Tibial nerve (tissue), 4 donors: ENCODE results near the gene GHR. TPM values are rescaled to one million over a fixed set of nuclear protein-coding genes. Genes with fewer than 3 reads are reported as not detected.

ENCODE experiments used
- DNase-seq, 2 donors: peaks; one replicate each; pipeline ENCODE4 v3.0.0-alpha.2; 2019; ENCODE audit warnings: low spot score in 2 of 2
- H3K27ac ChIP-seq, 4 donors: fragments of 200-600 bp; sonication (generic) in 3 of 4; one replicate each; pipeline ENCODE4 v1.5.1; 2017 to 2019; ENCODE audit warnings: mild to moderate bottlenecking in 1 of 4
- H3K27me3 ChIP-seq, 2 donors: fragments of 200-600 bp; sonication (generic) in 1 of 2; one replicate each; pipeline versions ENCODE4 v1.5.1 to v1.6.0; 2017 to 2019
- H3K36me3 ChIP-seq, 3 donors: fragments of 200-600 bp; sonication (generic); one replicate each; pipeline ENCODE4 v1.5.1; 2018 to 2019
- H3K4me1 ChIP-seq, 4 donors: fragments of 200-600 bp; sonication (generic) in 3 of 4; one replicate each; pipeline ENCODE4 v1.5.1; 2017 to 2019
- H3K4me3 ChIP-seq, 4 donors: fragments of 200-600 bp; sonication (generic) in 3 of 4; one replicate each; pipeline ENCODE4 v1.5.1; 2017 to 2019; ENCODE audit warnings: mild to moderate bottlenecking in 1 of 4, moderate library complexity in 1 of 4
- H3K9me3 ChIP-seq, 4 donors: fragments of 200-600 bp; sonication (generic) in 3 of 4; one replicate each; pipeline ENCODE4 v1.5.1; 2017 to 2019
- CTCF ChIP-seq, 5 experiments: fragments of 200-600 bp in 3 of 5; fragments of 450-650 bp in 2 of 5; sonication (generic) in 3 of 5; IDR thresholded peaks; one replicate each; pipeline ENCODE4 v1.5.1; 2016 to 2019; ENCODE audit warnings: antibody characterized with exemption in 5 of 5, mild to moderate bottlenecking in 3 of 5, moderate library complexity in 2 of 5
- EP300 ChIP-seq, 2 donors: sonication (generic); formaldehyde crosslinking; IDR thresholded peaks; one replicate each; pipeline ENCODE4 v1.6.1; 2017; ENCODE audit warnings: antibody characterized with exemption in 2 of 2, mild to moderate bottlenecking in 1 of 2
- POLR2A ChIP-seq, 2 donors: fragments of 450-650 bp; IDR thresholded peaks; one replicate each; pipeline ENCODE4 v1.6.1; 2017; ENCODE audit warnings: antibody characterized with exemption in 2 of 2, mild to moderate bottlenecking in 2 of 2, moderate library complexity in 2 of 2
- WGBS, 2 donors: methylation state at CpG; one replicate each; pipeline ENCODE4 v1.1.5; 2018; 5-methylcytosine and 5-hydroxymethylcytosine counted together
- total RNA-seq, 4 donors: library from RNA; depleted of rRNA; stranded (reverse); fragments of >200 nt; gene quantifications; one replicate each; pipeline ENCODE4 v1.1.0, GENCODE V29; 2016

GHR gene
- total RNA-seq, 4 donors from 2014 or later: 30.2 to 39.6 (median 39.2) TPM

DNA sequence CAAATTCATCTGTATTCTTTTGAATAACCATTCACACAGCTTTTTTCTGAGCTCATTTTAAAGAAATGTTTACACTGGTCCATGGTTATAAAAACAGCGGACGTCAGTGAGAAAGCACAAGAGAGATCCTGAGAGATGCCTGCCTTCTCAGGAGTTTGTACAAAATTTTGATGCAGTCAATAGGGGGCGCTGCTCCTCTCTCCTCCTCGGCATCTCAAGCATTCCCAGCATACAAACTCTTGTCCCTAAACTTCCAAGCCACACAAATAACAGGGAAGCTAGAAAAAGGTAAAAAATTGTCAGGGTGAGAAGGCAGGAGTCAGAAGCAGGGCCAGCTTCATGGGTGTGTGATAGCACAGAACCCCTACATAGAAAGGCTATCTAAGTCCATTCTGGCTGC, 322.2 kb downstream of the GHR start:
- TF ChIP-seq POLR2A (IDR thresholded peaks at IDR 0.05) (no peak), CTCF (IDR thresholded peaks at IDR 0.05) (peak in 1 of 5 experiments; percentile 6)
- no peak for DNase-seq
- H3K36me3 ChIP-seq: no peaks in the 10 kb centered on the region

GRCh38 chr5:42745856-42746255, 322.6 kb downstream of the GHR start:
- Histone ChIP-seq H3K27me3 (no peaks in the 10 kb centered on the region), H3K9me3 (no peaks in the 10 kb centered on the region), H3K27ac (no peak overlapping the region), H3K4me3 (no peak overlapping the region), H3K4me1 (no peaks in the 10 kb centered on the region), H3K36me3 (no peaks in the 10 kb centered on the region)
- no peak for TF ChIP-seq CTCF (IDR thresholded peaks at IDR 0.05)
- TF ChIP-seq POLR2A (IDR thresholded peaks at IDR 0.05): no peak
- no peak for TF ChIP-seq EP300 (IDR thresholded peaks at IDR 0.05)
- WGBS, 2 donors: 95% methylated on average over 3 of the region's 3 CpGs
- DNase-seq: no peak

More for the DNA sequence above, 322.2 kb downstream of the GHR start:
- no peak overlapping the region for H3K4me3 ChIP-seq
- WGBS, 2 donors: 21 to 22% methylated on average over 4 of the region's 4 CpGs
- no peak overlapping the region for H3K27ac ChIP-seq
- no peaks in the 10 kb centered on the region for H3K27me3 ChIP-seq
- H3K9me3 ChIP-seq: no peaks in the 10 kb centered on the region
- no peaks in the 10 kb centered on the region for H3K4me1 ChIP-seq

DNA sequence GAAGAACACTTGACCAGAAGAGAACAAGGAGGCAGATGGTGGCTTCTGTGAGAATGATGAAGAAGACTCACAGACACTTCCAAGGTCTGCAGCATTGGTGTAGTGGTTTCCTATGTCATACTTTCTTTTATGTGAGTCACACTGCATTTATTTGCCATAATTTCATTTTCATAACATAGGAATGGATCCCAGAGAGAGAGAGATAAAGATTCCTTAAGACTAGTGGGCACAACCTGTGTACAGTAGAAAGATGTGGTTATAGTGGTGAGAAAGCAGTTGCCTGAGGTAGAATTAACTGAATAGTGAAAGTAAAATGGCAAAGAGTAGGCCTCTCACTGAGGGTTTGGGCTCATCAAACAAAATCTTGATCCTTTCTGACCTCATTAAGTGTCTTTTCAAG, 325.8 kb downstream of the GHR start:
- H3K27ac ChIP-seq: no peak overlapping the region
- no peak for DNase-seq
- H3K27me3 ChIP-seq: no peaks in the 10 kb centered on the region
- H3K4me3 ChIP-seq: no peak overlapping the region
- H3K36me3 ChIP-seq: no peaks in the 10 kb centered on the region
- H3K9me3 ChIP-seq: no peaks in the 10 kb centered on the region
- H3K4me1 ChIP-seq: no peaks in the 10 kb centered on the region
- TF ChIP-seq CTCF (IDR thresholded peaks at IDR 0.05): no peak
- no peak for TF ChIP-seq EP300 (IDR thresholded peaks at IDR 0.05)

DNA sequence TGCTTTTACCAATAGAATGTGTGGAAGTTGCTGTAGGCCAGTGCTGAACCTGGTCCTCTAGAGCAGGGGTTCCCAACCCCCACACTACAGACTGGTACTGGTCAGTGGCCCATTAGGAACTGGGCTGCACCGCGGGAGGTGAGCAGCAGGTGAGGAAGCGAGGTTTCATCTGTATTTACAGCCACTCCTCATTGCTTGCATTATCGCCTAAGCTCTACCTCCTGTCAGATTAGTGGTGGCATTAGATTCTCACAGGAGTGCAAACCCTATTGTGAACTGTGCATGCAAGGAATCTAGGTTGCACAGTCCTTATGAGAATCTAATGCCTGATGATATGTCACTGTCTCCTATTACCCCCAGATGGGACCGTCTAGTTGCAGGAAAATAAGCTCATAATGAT, 327.3 kb downstream of the GHR start:
- TF ChIP-seq POLR2A (IDR thresholded peaks at IDR 0.05) (no peak), CTCF (IDR thresholded peaks at IDR 0.05) (no peak), EP300 (IDR thresholded peaks at IDR 0.05) (no peak)
- DNase-seq: no peak
- Histone ChIP-seq H3K4me3 (no peak overlapping the region), H3K4me1 (no peaks in the 10 kb centered on the region), H3K27ac (no peak overlapping the region), H3K9me3 (no peaks in the 10 kb centered on the region), H3K27me3 (no peaks in the 10 kb centered on the region), H3K36me3 (no peaks in the 10 kb centered on the region)
- WGBS, 2 donors: 94 to 96% methylated on average over 5 of the region's 5 CpGs

- no peaks in the 10 kb centered on the region for H3K36me3 ChIP-seq
- H3K9me3 ChIP-seq: no peaks in the 10 kb centered on the region
- H3K27ac ChIP-seq: no peak overlapping the region
- H3K4me1 ChIP-seq: no peaks in the 10 kb centered on the region
- TF ChIP-seq POLR2A (IDR thresholded peaks at IDR 0.05) (no peak), CTCF (IDR thresholded peaks at IDR 0.05) (no peak), EP300 (IDR thresholded peaks at IDR 0.05) (no peak)
- DNase-seq: no peak
- H3K27me3 ChIP-seq: no peaks in the 10 kb centered on the region
- no peak overlapping the region for H3K4me3 ChIP-seq
- 64 to 71% methylated on average over 5 of the region's 5 CpGs for WGBS, 2 donors
These were observed 327.8 kb downstream of the GHR start for GRCh38 chr5:42751044-42751443.
